Lower lobe of right lung (tissue), 2 donors: Measurements from ENCODE around the gene TMEM54. TPM values are rescaled to one million over a fixed set of nuclear protein-coding genes. Genes with fewer than 3 reads are reported as not detected.
A peak's percentile ranks its signal among the peaks of the same experiment; 100 is the strongest.

Source experiments
- ATAC-seq, 2 donors: fragments of 200-7000 bp; cut with Tn5 transposase; one replicate each; pipeline ENCODE4 v1.9.1; 2020 to 2022; ENCODE audit warnings: mild to moderate bottlenecking in 2 of 2, moderate library complexity in 2 of 2
- DNase-seq: peaks from one replicate; pipeline ENCODE4 v3.0.0-alpha.2; 2020
- H3K27ac ChIP-seq: fragments of 200-600 bp; one replicate; pipeline ENCODE4 v1.8.0; 2022
- H3K27me3 ChIP-seq: fragments of 200-600 bp; one replicate; pipeline ENCODE4 v1.8.0; 2022; ENCODE audit warnings: low read depth
- H3K36me3 ChIP-seq: fragments of 200-600 bp; one replicate; pipeline ENCODE4 v1.8.0; 2022; ENCODE audit warnings: mild to moderate bottlenecking
- H3K4me1 ChIP-seq: fragments of 200-600 bp; one replicate; pipeline ENCODE4 v1.8.0; 2022
- H3K4me3 ChIP-seq: fragments of 200-600 bp; one replicate; pipeline ENCODE4 v1.8.0; 2022; ENCODE audit warnings: mild to moderate bottlenecking
- H3K9me3 ChIP-seq: fragments of 200-600 bp; one replicate; pipeline ENCODE4 v1.8.0; 2022
- CTCF ChIP-seq: fragments of 200-600 bp; IDR thresholded peaks from one replicate; pipeline ENCODE4 v1.8.0; 2022; ENCODE audit warnings: antibody characterized with exemption, mild to moderate bottlenecking
- intact Hi-C: fragments of 100-400 bp; cut with DNase I; formaldehyde crosslinking; loops from one replicate; pipeline ENCODE4 v1.11.0; 2022
- total RNA-seq: library from RNA; stranded (reverse); fragmentation: NEBNext Ultra II Directional; extraction: Animal tissue kit (Norgen Biotek cat#: 25700); gene quantifications from one replicate; pipeline ENCODE4 v1.2.1, GENCODE V29; 2021
- donor health status: DM: no; HTN: yes; CAD: no; lungs with severe emphysema.

Gene TMEM54
- total RNA-seq, 1 donor from 2014 or later: 44.0 TPM

GRCh38 chr1:32946413-32946812 lies 45.2 kb upstream of the TMEM54 start:
- no peak for DNase-seq
- no peak for TF ChIP-seq CTCF
- no peak overlapping the region for H3K27ac ChIP-seq
- intact Hi-C loops: no loop called here
- H3K4me1 ChIP-seq: peaks cover 19% of the 10 kb centered on the region
- H3K27me3 ChIP-seq: no peaks in the 10 kb centered on the region
- no peaks in the 10 kb centered on the region for H3K9me3 ChIP-seq
- ATAC-seq: no peak
- H3K36me3 ChIP-seq: peaks cover 68% of the 10 kb centered on the region
- H3K4me3 ChIP-seq: no peak overlapping the region

GRCh38 chr1:32944180-32944579 lies 43.0 kb upstream of the TMEM54 start:
- Histone ChIP-seq H3K4me3 (no peak overlapping the region), H3K4me1 (peaks cover 28% of the 10 kb centered on the region), H3K27ac (no peak overlapping the region), H3K9me3 (no peaks in the 10 kb centered on the region), H3K27me3 (no peaks in the 10 kb centered on the region), H3K36me3 (peaks cover 85% of the 10 kb centered on the region)
- no peak for TF ChIP-seq CTCF
- intact Hi-C loops: no loop called here
- ATAC-seq: no peak
- DNase-seq: no peak

- intact Hi-C loops: no loop called here
These were observed 38.6 kb upstream of the TMEM54 start for GRCh38 chr1:32939655-32940371.

GRCh38 chr1:32937061-32937460 lies 35.9 kb upstream of the TMEM54 start:
- Histone ChIP-seq H3K4me1 (peaks cover 31% of the 10 kb centered on the region), H3K36me3 (peaks cover 65% of the 10 kb centered on the region), H3K9me3 (no peaks in the 10 kb centered on the region), H3K4me3 (no peak overlapping the region), H3K27ac (no peak overlapping the region), H3K27me3 (no peaks in the 10 kb centered on the region)
- TF ChIP-seq CTCF: no peak
- no peak for ATAC-seq
- no peak for DNase-seq
- intact Hi-C loops: no loop called here

More at GRCh38 chr1:32939655-32940371, 38.6 kb upstream of the TMEM54 start:
- peaks cover 93% of the 10 kb centered on the region for H3K36me3 ChIP-seq
- H3K9me3 ChIP-seq: no peaks in the 10 kb centered on the region
- no peak overlapping the region for H3K4me3 ChIP-seq
- TF ChIP-seq CTCF: no peak
- ATAC-seq (peak; percentile 63 to 72), DNase-seq (no peak)
- peaks cover 16% of the 10 kb centered on the region for H3K4me1 ChIP-seq
- H3K27me3 ChIP-seq: no peaks in the 10 kb centered on the region
- peak overlapping the region; percentile 15 for H3K27ac ChIP-seq

GRCh38 chr1:32934535-32934934 lies 33.3 kb upstream of the TMEM54 start:
- Histone ChIP-seq H3K4me1 (peaks cover 21% of the 10 kb centered on the region), H3K27ac (peak overlapping the region; percentile 1), H3K4me3 (no peak overlapping the region), H3K36me3 (peaks cover 42% of the 10 kb centered on the region), H3K27me3 (no peaks in the 10 kb centered on the region), H3K9me3 (no peaks in the 10 kb centered on the region)
- no peak for DNase-seq
- intact Hi-C loops: no loop called here
- no peak for ATAC-seq
- TF ChIP-seq CTCF: no peak
